ENCODE measurements around the gene C1QTNF5. TPM values are rescaled to one million over a fixed set of nuclear protein-coding genes. Genes with fewer than 3 reads are reported as not detected.

C1QTNF5 gene
- total and polyA plus RNA-seq, 2 experiments from 2014 or later = 13.7 to 18.0 TPM

- H3K79me2 ChIP-seq = no peaks in the 10 kb centered on the region
- H3K9me3 ChIP-seq (ENCODE audit: low read depth) = no peaks in the 10 kb centered on the region
- H2AFZ ChIP-seq = no peak overlapping the region
- no peak for DNase-seq (ENCODE audit: low spot score)
- H3K27me3 ChIP-seq = no peaks in the 10 kb centered on the region
- no peaks in the 10 kb centered on the region for H3K9me2 ChIP-seq (replicated peaks; ENCODE audit: insufficient read depth)
- H3K36me3 ChIP-seq (replicated peaks; ENCODE audit: insufficient read depth, low read depth) = no peaks in the 10 kb centered on the region
- H3K4me3 ChIP-seq = no peak overlapping the region
- H3K4me2 ChIP-seq = no peak overlapping the region
- 80% methylated on average over 13 of the region's 14 CpGs for WGBS (ENCODE audit: low lambda C conversion rate, missing lambda C conversion rate)
- no peaks in the 10 kb centered on the region for H4K20me1 ChIP-seq (ENCODE audit: insufficient read depth, poor library complexity, severe bottlenecking)
- TF ChIP-seq EZH2 (IDR thresholded peaks at IDR 0.05; ENCODE audit: borderline replicate concordance) = no peak
- no peak for TF ChIP-seq CTCF (IDR thresholded peaks at IDR 0.05; ENCODE audit: poor library complexity)
- TF ChIP-seq EZH2phosphoT487 (IDR thresholded peaks at IDR 0.05; ENCODE audit: low read depth, severe bottlenecking, unreplicated experiment) = no peak
- no peak overlapping the region for H3K27ac ChIP-seq
- H3K4me1 ChIP-seq (ENCODE audit: insufficient read depth) = peaks cover 17% of the 10 kb centered on the region
Observed at GRCh38 chr11:119375337-119376196, 34.9 kb upstream of the C1QTNF5 start.

GRCh38 chr11:119374632-119375336, 34.1 kb upstream of the C1QTNF5 start:
- Histone ChIP-seq H4K20me1 (ENCODE audit: insufficient read depth, poor library complexity, severe bottlenecking) (no peaks in the 10 kb centered on the region), H3K27me3 (no peaks in the 10 kb centered on the region), H3K9me2 (replicated peaks; ENCODE audit: insufficient read depth) (no peaks in the 10 kb centered on the region), H3K4me3 (no peak overlapping the region), H3K79me2 (no peaks in the 10 kb centered on the region), H3K4me1 (ENCODE audit: insufficient read depth) (peaks cover 23% of the 10 kb centered on the region), H3K4me2 (no peak overlapping the region), H2AFZ (no peak overlapping the region), H3K36me3 (replicated peaks; ENCODE audit: insufficient read depth, low read depth) (no peaks in the 10 kb centered on the region), H3K27ac (no peak overlapping the region), H3K9me3 (ENCODE audit: low read depth) (no peaks in the 10 kb centered on the region)
- DNase-seq (ENCODE audit: low spot score) = no peak
- TF ChIP-seq CTCF (IDR thresholded peaks at IDR 0.05; ENCODE audit: poor library complexity) = no peak
- TF ChIP-seq EZH2 (IDR thresholded peaks at IDR 0.05; ENCODE audit: borderline replicate concordance) = no peak
- TF ChIP-seq EZH2phosphoT487 (IDR thresholded peaks at IDR 0.05; ENCODE audit: low read depth, severe bottlenecking, unreplicated experiment) = no peak
- 52% methylated on average over 10 of the region's 11 CpGs for WGBS (ENCODE audit: low lambda C conversion rate, missing lambda C conversion rate)

- no peaks in the 10 kb centered on the region for H3K9me2 ChIP-seq (replicated peaks; ENCODE audit: insufficient read depth)
- WGBS (ENCODE audit: low lambda C conversion rate, missing lambda C conversion rate) = 53% methylated on average over 5 of the region's 5 CpGs
- H3K4me1 ChIP-seq (ENCODE audit: insufficient read depth) = peaks cover 30% of the 10 kb centered on the region
- no peaks in the 10 kb centered on the region for H3K36me3 ChIP-seq (replicated peaks; ENCODE audit: insufficient read depth, low read depth)
- no peak overlapping the region for H3K4me2 ChIP-seq
- no peak overlapping the region for H2AFZ ChIP-seq
- DNase-seq (ENCODE audit: low spot score) = peak; percentile 88
- no peak overlapping the region for H3K4me3 ChIP-seq
- no peaks in the 10 kb centered on the region for H3K79me2 ChIP-seq
- H3K27ac ChIP-seq = no peak overlapping the region
- no peaks in the 10 kb centered on the region for H3K9me3 ChIP-seq (ENCODE audit: low read depth)
- H4K20me1 ChIP-seq (ENCODE audit: insufficient read depth, poor library complexity, severe bottlenecking) = no peaks in the 10 kb centered on the region
- TF ChIP-seq CTCF (IDR thresholded peaks at IDR 0.05; ENCODE audit: poor library complexity) (peak; percentile 90), EZH2 (IDR thresholded peaks at IDR 0.05; ENCODE audit: borderline replicate concordance) (no peak)
- H3K27me3 ChIP-seq = no peaks in the 10 kb centered on the region
Observed at GRCh38 chr11:119373921-119374631, 33.4 kb upstream of the C1QTNF5 start.

All from hepatocyte (in vitro differentiated cells).